GM19239 (cell line): ENCODE results near the gene MYO18B.

ENCODE experiments used
- DNase-seq: peaks from one replicate; pipeline ENCODE4 v3.0.0; 2011; ENCODE audit warnings: low spot score; ENCODE audit not compliant: insufficient read length
- FAIRE-seq: peaks from 2 replicates; lab custom pipeline; 2011; peaks lifted over from hg19 to GRCh38; lab: Jason Lieb, UNC

MYO18B gene

DNA sequence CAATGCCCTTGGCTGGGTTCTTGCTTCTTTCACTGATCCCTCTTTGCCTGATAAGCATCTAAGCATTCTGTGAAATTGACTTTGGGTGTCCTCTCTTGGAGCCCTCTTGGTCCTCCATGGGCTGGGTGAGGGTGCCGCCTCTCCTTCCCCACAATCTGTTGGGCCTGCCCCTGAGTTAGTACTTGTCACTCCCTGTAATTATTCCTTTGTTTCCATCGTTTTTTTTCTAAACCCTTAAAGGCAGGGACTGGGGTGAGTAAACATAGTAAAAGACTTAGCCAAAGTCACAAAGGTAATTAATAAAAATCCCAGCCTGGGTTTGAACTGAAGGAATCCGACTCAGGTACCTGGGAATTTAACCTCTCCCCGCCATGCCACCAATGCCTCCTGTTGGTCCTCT, 188.1 kb downstream of the MYO18B start:
- FAIRE-seq: no peak

DNA sequence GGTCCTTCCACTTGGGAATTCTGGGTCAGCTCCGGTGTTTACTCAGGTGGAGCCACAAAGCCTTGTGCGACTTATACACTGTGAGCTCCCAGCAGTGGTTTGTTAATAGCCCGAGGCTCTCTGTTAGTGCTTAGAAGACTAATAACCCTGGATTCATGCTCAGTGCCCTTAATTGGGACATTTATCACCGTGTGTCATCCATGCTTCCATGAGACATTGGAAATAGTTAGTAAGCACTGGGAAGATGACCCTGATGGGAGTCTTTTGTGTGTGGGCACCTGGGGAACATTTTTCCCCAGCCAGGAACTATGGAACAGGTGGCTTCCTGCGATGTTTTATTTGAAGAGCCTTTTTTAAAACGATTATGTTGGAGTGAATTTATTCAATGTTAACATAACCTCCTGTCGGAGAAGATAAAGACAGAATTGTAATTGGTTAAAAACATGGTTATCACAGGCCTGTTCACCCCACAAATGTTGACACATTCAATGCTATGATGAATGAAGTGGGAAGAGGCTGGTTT, 188.9 kb downstream of the MYO18B start:
- FAIRE-seq (no peak), DNase-seq (no peak)

More for the DNA sequence above, 188.1 kb downstream of the MYO18B start:
- no peak for DNase-seq

DNA sequence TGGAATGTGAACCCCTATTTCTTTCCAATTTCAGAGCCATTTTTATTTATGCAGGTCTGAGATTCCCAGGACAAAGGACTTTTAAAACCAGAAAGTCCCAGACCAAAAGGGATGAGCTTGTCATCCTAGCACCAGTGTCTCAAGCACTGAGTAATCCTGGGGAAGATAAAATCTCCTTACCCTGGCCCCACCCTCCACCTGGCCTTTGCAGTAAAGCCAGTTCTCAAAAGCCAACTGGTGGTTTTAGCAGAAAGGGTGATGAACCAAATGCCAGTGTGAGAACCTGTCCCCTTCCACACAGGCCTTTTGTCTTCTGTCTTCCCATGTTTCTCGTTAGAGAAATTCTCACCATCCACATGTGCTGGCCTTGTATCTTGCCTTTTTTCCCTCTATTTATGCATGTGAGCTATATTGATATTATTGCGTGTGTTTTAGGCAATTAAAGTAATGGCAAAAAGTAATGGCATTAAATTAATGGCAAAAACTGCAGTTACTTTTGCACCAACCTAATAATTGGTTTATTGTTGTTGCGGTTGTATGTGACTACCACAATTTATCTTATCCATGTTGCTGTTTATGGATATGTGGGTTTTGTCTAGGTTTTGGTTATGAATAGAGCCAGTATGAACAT, 191.3 kb downstream of the MYO18B start:
- no peak for DNase-seq
- FAIRE-seq: no peak

DNA sequence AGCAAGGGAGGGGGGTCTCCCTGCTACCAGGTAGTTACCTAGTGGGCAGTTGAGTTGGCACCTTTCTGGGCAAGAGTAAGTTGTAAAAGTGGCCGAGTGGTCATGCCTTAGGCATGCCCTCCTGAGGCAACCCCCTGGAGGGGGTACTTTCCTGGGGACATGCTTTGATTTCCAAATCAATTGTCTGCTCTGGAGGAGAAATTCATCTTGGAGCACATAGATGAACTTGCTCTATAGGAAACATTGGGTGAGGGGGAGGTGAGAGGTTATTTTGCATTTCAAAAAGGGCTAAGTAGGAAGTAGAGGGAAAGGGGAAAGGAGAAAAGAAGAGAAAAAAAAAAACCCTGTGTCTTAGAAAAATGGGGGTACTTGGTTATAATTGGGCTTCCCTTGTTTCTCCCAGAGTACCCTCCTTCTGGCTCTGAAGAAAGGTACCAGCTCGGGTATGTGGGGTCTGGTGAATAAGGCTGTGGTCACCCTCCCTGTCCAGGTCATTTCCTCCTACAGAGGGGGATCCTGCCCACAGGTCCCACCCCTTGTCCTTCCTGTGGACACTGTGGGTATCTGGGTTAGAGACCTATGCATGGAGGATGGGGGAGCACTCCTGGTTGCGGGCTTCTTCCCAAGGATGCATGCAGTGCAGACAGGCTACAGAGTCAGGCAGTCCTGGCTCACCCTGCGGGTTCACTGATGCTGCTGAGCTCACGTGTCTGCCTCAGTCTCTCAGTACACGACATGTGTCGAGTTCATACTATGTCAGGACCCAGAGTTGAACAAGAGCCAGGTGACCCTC, 193.5 kb downstream of the MYO18B start:
- no peak for FAIRE-seq
- no peak for DNase-seq

DNA sequence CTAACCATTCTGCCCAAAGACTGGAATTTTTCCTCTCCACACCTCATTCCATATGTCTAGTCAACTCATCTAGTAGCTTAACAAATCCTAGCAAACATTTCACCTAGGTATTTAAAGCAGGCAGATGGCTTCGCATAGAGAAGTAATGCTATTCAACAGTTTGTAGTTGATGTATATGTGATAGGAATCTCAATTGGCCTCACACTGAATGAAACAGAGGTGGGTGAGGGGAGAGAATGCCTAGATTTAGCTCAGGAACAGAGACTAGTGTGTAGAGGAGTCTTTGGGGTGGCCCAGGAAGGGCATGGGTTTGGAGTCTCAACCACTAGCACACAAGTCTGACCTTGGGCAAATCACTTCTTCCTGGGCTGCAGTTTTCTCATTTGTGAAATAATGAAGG, 196.2 kb downstream of the MYO18B start:
- FAIRE-seq (no peak), DNase-seq (no peak)

DNA sequence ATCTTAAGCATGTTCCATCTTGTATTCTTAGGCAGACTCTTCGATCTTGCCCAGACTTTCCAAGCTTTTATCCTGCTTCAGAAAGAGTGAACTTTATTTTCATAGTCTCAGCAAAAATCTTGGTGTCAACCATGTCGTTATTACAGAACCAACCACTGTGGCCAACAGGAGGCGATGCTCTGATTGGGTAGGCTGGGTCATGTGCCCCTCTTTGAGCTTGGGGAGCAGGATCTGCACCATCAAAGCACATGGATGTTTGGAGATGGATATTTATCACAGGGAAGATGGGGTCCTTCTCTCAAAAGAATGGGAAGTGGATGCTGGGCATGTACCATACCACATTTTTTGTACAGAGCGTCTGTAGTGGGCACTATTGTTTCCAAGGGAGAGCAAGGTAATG, 197.4 kb downstream of the MYO18B start:
- FAIRE-seq: no peak
- DNase-seq: no peak

DNA sequence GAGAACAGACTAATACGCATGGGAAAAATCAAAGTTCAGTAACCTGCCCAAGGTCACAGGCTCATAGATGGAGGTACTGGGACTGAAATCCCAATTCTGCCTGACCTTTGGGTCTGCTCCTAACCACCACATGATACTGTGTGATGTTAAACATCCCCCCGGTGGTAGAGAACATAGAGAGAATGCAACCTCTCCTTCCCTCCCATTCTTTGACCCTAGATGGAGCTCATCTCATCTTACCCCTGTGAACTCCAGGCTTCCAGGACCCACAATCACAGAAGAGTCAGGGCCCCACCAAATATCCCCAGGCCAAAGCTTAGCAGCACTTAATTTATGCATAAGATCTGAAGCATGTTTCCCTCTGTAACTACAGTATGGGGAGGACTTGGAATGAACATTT, 198.5 kb downstream of the MYO18B start:
- DNase-seq: no peak
- no peak for FAIRE-seq

DNA sequence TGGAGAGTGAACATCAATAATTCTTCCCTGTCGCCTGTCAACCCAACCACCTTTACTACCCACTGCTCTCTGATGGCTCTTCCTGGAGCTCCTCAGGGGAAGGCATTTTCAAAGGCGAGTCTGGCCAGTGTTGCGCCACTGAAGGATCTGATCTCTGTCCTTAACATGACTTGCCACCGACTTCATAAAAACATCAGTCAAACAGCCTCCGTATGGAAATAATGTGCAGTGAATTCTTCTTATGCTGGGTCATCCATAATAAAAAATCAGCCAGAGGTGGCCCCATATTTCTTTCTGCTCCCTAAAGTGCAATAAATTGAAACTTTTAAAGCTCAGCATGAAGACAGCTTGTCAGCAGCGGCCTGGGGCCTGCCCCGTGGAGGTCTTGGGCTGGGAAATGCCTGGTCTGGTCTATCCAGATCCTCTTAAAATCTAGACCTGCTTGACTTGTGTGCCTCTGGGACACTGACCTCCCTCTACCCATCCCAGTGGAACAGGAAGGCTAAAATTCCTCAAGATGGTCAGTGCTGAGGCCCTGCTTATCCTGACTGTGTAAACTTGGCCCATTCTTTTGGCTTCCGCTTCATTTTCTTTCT, 199.5 kb downstream of the MYO18B start:
- DNase-seq: no peak
- FAIRE-seq: no peak

DNA sequence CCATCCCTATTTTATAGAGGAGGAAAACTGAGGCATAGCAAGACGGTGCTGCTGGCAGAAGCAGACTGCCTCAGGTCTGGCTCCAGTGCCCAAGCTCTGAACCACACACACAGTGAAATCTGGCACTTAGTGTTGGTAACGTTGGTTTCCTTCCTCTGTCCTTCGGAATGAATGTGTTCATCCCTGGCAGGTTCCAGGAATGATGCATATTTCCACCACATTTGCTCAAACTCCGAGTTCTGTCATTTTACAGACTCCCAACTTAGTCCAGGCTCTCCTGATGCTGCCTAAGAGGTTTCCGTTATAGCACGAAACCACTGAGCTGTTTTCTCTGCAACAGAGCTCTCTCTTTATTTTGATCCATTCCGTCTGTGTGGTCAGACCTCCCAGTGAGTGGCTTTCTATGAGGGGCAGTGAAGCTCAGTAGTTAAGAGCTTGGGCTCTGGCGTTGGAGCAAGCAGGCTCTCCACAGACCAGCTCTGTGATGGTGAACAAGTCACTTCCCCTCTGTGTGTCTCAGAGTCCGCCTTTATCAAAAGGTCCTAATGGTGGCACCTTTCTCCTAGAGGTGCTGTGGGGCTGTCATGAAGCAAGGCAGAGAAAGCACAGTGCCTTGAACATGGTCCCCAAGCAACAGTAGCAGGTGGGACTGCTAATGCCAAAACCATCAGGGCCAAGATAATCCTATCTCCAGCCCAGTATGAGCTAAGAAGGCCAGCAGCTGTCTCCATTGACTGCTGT, 200.3 kb downstream of the MYO18B start:
- no peak for DNase-seq
- FAIRE-seq: no peak

DNA sequence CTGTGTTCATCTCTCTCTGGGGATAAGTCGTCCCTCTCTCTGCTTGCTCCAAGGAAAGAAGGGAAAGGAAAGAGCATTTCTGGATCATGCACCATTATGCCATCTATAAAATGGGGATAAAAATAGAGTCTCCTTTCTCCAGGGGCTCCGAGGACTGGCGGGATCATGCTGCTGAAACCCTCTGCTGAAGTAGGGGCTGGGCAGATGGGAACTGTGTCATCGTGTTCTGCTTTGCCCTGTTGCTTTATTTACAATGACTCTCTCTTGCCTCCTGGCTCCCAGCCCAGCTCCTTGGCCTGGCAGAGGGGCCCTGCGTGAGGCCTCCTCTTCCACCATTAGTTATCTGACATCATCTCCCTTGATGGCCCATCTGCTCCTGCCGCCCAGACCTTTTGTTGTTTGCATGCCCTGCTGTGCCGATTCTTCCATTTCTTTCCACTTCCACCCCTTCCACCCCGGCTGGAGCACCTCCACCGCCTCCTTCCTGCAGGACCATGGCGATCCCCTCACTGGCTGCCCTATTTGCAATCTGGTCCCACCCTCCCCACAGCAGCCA, 200.9 kb downstream of the MYO18B start:
- no peak for DNase-seq
- no peak for FAIRE-seq

DNA sequence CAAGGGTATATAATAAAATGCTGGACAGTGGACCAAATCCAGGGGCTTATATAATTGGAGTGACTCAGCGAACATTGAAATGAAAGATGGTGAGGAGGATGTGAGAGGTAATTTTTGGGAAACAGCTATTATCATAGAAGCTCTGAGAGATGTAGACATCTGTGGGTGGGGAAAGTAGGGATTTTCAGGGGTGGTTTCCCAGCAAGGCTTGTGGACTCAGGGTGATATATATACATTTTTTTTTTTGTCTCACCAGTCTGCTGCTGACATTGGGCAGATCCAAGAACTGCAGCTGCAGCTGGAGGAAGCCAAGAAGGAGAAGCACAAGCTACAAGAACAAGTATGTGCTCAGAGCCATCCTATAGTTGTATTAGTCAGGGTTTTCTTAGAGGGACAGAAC, 208.1 kb downstream of the MYO18B start:
- DNase-seq: no peak
- no peak for FAIRE-seq

DNA sequence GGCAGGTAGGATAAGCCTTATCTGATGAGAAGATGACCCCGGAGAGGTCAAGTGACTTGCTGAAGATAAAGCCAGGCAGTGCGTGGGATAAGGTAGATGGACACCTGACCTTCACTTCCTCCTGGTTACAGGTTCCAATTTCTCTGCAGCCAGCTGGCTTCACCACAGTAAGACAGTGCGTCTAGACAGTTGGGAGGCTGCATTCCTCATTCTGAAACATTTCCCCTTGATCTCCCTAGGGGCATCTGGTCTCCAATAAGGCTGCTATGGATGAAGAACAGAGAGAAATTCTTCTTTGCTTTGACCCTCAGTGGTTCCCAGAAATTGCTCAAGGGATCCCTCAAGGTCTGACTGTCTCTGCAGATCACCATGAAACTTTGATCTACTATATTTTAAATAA, 211.3 kb downstream of the MYO18B start:
- DNase-seq (no peak), FAIRE-seq (no peak)

DNA sequence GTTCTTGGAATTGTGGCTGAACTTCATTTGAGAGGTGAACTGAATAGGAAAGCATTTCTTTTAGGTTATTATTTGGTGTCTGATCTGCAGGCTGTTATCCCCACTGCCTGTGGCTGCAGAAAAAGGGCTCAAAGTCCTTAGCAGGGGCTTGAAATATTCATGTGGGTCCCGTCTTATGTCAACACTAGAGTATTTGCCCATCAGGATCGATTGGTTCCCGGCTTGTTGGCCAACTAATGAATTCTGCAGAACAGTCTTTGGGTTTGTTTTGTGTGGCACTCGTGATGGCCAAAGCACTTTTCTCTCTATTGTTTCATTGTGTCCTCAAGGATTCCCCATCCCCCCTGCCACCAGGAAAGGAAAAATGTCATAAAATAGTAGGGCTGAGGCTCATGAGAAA, 211.9 kb downstream of the MYO18B start:
- DNase-seq (no peak), FAIRE-seq (no peak)

DNA sequence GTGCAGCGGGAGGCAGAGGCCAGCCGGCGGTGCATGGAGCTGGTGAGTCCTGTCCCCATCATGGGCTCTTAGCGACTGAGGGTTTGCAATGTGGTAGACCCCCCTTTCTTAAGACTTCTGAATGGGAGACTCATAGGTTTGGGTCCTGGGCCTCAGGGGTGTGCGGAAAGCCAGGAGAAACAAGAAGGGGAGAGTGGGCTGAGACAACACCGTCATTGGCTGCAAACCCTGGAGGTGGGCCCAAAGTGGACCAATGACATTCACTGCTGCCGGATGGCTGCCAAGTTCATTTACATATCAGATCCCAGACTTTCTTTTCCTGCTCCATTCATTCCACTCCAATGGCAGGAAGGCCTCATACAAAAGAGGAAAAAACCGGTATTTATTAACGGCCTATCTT, 213.3 kb downstream of the MYO18B start:
- FAIRE-seq (no peak), DNase-seq (no peak)

DNA sequence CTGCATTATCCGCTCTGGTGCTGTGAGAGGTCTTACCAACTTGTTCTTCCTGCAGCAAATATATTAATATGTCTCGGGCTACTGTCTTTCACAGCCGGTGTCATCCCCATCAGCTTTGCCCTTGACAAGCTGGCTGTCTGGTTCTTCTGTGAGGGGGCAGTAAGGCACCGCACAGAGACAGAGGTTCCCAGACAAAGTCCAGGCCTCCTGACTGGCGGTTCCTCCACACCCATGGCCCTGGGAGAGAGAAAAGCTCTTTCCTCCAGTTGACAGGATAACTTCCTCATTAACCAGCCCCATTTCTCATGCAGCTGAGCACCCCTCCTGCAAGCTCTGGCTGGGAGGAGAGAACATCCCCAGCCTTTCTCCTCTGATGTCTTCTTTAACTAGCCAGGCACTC, 214.8 kb downstream of the MYO18B start:
- no peak for FAIRE-seq
- DNase-seq: no peak

DNA sequence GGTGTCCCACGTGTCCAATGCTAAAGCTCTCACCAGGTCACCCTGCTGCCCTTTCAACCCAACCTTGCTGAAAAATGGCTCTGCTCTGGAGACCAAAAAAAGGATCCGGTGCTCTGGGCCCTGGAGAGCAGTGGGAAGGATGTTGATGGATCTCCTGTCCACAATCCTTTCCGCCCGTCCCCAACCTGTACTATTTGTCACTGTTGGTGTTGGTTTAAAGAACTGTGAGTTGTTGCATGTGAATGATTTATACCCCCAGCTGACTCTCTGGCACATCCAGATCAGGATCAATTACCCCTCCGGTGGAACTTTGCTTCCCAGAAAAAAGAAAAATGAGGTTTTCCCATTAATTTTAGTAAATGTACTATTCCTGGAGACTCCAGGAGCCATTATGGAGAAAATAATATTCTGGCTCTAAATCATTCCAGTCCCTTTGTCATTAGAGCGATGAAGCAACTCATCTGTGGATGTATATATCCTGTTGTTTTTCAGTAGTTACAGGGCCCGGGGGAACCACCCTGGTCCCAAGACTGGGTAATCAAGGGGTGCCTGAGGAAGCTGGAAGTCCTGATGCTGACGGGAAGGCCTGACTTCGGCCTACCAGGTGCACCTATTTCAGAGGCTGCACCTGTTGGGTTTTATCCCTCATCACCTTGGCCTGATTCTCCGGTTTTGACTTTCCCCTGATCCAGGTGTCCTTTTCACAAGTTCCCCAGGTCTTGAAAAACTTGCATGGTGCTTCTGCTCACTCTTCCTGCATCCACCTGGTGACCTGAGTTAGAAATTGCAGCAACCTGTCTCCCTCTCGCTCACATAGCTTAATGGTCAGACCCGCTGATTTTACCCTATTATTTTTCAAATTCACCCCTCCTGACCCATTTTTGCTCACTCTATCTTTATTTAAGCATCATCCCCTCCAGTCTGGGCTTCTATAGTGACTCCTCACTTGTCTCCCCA, 218.1 kb downstream of the MYO18B start:
- no peak for DNase-seq
- FAIRE-seq: no peak

DNA sequence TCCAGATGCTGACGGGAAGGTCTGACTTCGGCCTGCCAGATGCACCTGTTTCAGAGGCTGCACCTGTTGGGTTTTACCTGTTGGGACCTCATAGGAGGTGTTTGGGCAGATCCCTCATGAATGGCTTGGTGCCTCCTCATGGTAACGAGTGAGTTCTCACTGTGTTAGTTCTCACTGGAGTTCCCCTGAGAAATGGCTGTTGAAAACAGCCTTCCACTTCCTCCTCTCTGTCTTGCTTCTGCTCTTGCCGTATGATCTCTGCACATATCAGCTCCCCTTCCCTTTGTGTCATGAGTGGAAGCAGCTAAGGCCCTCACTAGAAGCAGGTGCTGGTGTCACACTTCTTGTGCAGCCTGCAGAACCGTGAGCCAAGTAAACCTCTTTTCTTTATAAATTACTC, 219.7 kb downstream of the MYO18B start:
- DNase-seq: no peak
- no peak for FAIRE-seq

DNA sequence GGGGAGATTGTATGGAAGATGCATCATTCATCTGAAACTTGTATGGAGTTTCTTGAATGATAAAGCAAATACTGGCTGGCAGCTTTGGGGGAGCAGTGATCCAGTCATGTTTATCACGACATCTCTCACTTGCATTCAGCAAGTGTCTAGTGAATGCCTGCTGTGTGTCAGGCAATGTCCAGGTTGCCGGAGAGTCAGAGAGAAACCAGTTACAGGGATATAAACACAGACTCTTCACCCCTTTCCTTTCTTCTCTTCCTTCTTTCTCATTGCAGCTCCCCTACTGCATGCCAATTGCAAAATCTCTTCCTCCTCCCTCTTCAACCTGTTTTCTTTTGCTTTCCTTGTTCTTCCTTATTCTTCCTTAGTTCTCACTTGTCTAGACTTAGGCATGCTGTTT, 220.7 kb downstream of the MYO18B start:
- no peak for DNase-seq
- FAIRE-seq: no peak

DNA sequence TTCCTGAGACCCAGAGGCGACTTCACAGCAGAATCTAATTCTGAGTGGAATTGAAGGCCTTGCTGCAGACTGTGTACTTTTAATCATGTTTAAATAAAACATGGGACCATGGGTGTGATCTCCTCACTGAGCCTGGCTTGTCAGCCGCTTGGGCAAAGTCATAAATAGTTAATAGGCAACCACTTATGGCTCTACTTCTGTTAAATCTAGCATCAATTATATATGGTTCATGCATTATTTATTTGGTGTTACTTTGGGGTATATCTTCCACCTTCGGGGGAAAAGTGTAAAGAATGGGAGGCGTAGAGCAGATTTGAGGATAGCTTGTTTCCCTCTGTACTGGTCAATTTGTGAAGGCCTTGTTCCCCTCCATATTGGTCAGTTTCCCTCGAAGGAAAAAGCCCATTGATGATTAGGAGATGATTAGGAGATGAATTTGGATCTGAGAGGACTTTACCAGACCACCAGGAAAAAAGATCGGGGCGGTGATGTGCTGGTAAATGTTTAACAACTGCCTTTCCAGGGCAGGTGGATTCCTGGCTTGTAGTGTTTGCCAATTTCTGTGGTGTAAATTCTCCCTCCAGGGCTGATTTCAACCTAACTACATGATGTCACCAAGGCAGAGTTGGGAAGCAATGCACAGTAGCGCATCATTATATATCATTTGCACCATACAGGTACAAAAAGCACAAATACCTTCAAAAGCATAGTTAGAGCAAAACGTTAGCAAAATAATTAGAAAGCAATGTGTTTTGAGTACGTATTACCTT, 223.2 kb downstream of the MYO18B start:
- DNase-seq (no peak), FAIRE-seq (no peak)
